Left ventricle myocardium inferior (tissue), 1 donor: ENCODE measurements around the gene SNX32. TPM values are rescaled to one million over a fixed set of nuclear protein-coding genes. Genes with fewer than 3 reads are reported as not detected.

ENCODE experiments used
- DNase-seq: peaks from one replicate; pipeline ENCODE4 v3.0.0-alpha.2; 2020
- H3K27ac ChIP-seq: fragments of 200-600 bp; replicated peaks from 2 replicates; pipeline ENCODE4 v1.8.0; 2021
- H3K27me3 ChIP-seq: fragments of 200-600 bp; 2 replicates; pipeline ENCODE4 v1.8.0; 2021; ENCODE audit warnings: low read depth
- H3K36me3 ChIP-seq: fragments of 200-600 bp; 2 replicates; pipeline ENCODE4 v1.8.0; 2021
- H3K4me1 ChIP-seq: fragments of 200-600 bp; 2 replicates; pipeline ENCODE4 v1.8.0; 2021
- H3K4me3 ChIP-seq: fragments of 200-600 bp; 2 replicates; pipeline ENCODE4 v1.8.0; 2021; ENCODE audit warnings: mild to moderate bottlenecking, moderate library complexity
- H3K9me3 ChIP-seq: fragments of 200-600 bp; replicated peaks from 2 replicates; pipeline ENCODE4 v1.8.0; 2021
- CTCF ChIP-seq: fragments of 200-600 bp; IDR thresholded peaks from 2 replicates; pipeline ENCODE4 v1.8.0; 2021; ENCODE audit warnings: antibody characterized with exemption, mild to moderate bottlenecking, borderline replicate concordance
- intact Hi-C: fragments of 100-400 bp; cut with micrococcal nuclease; formaldehyde crosslinking; loops from one replicate; pipeline ENCODE4 v1.11.0; 2022
- long read RNA-seq: library from polyadenylated mRNA; unstranded; transcript quantifications from one replicate; pipeline ENCODE4 v2.0.0, GENCODE V29; 2021
- total RNA-seq: library from RNA; stranded (reverse); fragmentation: NEBNext Ultra II Directional; extraction: Animal tissue kit (Norgen Biotek cat#: 25700); gene quantifications from one replicate; pipeline ENCODE4 v1.2.1, GENCODE V29; 2021
- donor health status: DM: no; HTN: yes; CAD: no; lungs with severe emphysema.

SNX32 gene
- total RNA-seq, result not detected
- long read RNA-seq, result 0 reads

GRCh38 chr11:65833297-65834030 is at the start of gene SNX32:
Gene SNX32 (plus strand): TSS chr11:65833963. CDS start chr11:65834066, 103 bp downstream.
- no peak for TF ChIP-seq CTCF
- peaks cover 18% of the 10 kb centered on the region for H3K4me1 ChIP-seq
- intact Hi-C loops, result no loop called here
- DNase-seq, result peak; percentile 97
- H3K9me3 ChIP-seq, result no peaks in the 10 kb centered on the region
- no peaks in the 10 kb centered on the region for H3K36me3 ChIP-seq
- H3K27ac ChIP-seq, result peak within 1 kb of the TSS; percentile 38
- H3K4me3 ChIP-seq, result peak within 1 kb of the TSS; percentile 77
- H3K27me3 ChIP-seq, result peaks cover 3% of the 10 kb centered on the region

GRCh38 chr11:65785319-65786007 is 48.3 kb upstream of the SNX32 start:
- H3K36me3 ChIP-seq, result no peaks in the 10 kb centered on the region
- DNase-seq, result no peak
- no peak for TF ChIP-seq CTCF
- no peaks in the 10 kb centered on the region for H3K9me3 ChIP-seq
- intact Hi-C loops, result no loop called here
- peaks cover 32% of the 10 kb centered on the region for H3K4me1 ChIP-seq
- no peak overlapping the region for H3K4me3 ChIP-seq
- peaks cover 68% of the 10 kb centered on the region for H3K27me3 ChIP-seq
- H3K27ac ChIP-seq, result no peak overlapping the region

GRCh38 chr11:65786008-65786785 is 47.6 kb upstream of the SNX32 start:
- Histone ChIP-seq H3K27ac (no peak overlapping the region), H3K36me3 (no peaks in the 10 kb centered on the region), H3K4me3 (peak overlapping the region; percentile 51), H3K9me3 (no peaks in the 10 kb centered on the region), H3K27me3 (peaks cover 74% of the 10 kb centered on the region), H3K4me1 (peaks cover 29% of the 10 kb centered on the region)
- no peak for DNase-seq
- TF ChIP-seq CTCF, result no peak
- intact Hi-C loops, result no loop called here

- Histone ChIP-seq H3K36me3 (no peaks in the 10 kb centered on the region), H3K4me1 (peaks cover 24% of the 10 kb centered on the region), H3K27me3 (peaks cover 81% of the 10 kb centered on the region), H3K9me3 (no peaks in the 10 kb centered on the region), H3K4me3 (peak within 1 kb of the TSS; percentile 51), H3K27ac (no peak within 1 kb of the TSS)
- DNase-seq, result no peak
- intact Hi-C loops, result no loop called here
- no peak for TF ChIP-seq CTCF
Observed at GRCh38 chr11:65786786-65787636, 46.8 kb upstream of the SNX32 start, which contains the start of gene OVOL1. Gene OVOL1 (plus strand): TSS chr11:65787063. CDS start chr11:65787374, 311 bp downstream.
